ENCODE measurements around the gene RNF6. TPM values are rescaled to one million over a fixed set of nuclear protein-coding genes. Genes with fewer than 3 reads are reported as not detected.

RNF6 gene
- total RNA-seq, 4 donors from 2014 or later, result 17.0 to 24.4 (median 23.5) TPM

DNA sequence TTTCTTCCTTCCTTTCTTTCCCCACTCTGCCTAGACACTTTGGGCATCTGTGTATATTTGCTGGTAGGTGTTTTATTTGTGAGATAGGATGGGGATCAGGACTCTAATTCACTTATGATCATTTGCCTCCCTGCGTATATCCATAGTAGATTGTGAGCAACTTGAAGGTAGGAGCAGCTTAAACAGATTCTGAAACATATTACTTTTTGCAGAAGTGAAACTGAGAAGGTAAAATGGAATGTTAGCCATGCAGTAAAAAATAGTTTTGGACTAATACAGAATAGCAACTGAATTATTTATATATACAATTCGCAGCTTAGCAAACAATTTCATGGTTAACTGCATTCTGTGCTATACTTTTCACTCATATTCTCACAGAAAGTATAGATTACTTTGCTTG lies 38.7 kb downstream of the RNF6 start:
- no peaks in the 10 kb centered on the region for H3K36me3 ChIP-seq
- peaks cover 7 to 26% (median 18%) of the 10 kb centered on the region in 4 donors for H3K4me1 ChIP-seq
- TF ChIP-seq, protein P1, sequence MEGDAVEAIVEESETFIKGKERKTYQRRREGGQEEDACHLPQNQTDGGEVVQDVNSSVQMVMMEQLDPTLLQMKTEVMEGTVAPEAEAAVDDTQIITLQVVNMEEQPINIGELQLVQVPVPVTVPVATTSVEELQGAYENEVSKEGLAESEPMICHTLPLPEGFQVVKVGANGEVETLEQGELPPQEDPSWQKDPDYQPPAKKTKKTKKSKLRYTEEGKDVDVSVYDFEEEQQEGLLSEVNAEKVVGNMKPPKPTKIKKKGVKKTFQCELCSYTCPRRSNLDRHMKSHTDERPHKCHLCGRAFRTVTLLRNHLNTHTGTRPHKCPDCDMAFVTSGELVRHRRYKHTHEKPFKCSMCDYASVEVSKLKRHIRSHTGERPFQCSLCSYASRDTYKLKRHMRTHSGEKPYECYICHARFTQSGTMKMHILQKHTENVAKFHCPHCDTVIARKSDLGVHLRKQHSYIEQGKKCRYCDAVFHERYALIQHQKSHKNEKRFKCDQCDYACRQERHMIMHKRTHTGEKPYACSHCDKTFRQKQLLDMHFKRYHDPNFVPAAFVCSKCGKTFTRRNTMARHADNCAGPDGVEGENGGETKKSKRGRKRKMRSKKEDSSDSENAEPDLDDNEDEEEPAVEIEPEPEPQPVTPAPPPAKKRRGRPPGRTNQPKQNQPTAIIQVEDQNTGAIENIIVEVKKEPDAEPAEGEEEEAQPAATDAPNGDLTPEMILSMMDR (IDR thresholded peaks at IDR 0.05), result no peak
- TF ChIP-seq EP300 (IDR thresholded peaks at IDR 0.05) (no peak), POLR2A (IDR thresholded peaks at IDR 0.05; ENCODE audit: low read depth) (no peak), POLR2AphosphoS5 (IDR thresholded peaks at IDR 0.05) (no peak)
- no peak overlapping the region for H3K4me3 ChIP-seq
- no peaks in the 10 kb centered on the region for H3K27me3 ChIP-seq
- no peak for DNase-seq (ENCODE audit: extremely low spot score)
- intact Hi-C loops (cut with DNase I), result no loop called here
- 87% methylated on average over 2 of the region's 2 CpGs for whole genome bisulfite sequencing
- no peaks in the 10 kb centered on the region for H3K9me3 ChIP-seq
- H3K27ac ChIP-seq (replicated peaks in 1 of 4), result no peak overlapping the region

DNA sequence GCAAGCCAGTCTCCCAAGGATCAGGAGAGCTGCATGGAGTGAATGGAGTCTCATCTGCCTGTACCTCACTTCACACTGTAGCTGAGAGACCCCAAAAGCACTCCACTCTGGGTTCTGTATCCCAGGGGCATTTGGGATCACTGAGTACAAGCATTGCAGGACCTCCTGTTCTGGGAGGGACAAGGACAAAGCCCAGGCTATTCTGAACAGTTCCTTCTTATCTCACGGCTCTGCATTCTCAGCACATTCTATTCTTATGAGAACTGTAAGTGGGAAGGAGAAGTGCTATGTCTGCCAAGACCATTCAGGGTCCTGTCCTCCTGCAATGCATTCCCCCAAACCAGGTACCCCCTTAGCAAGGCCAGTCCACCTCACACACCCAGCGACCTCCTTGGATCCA lies 42.8 kb downstream of the RNF6 start:
- H3K27me3 ChIP-seq, result no peaks in the 10 kb centered on the region
- no peak for DNase-seq (ENCODE audit: extremely low spot score)
- no peaks in the 10 kb centered on the region for H3K4me1 ChIP-seq
- no peak for TF ChIP-seq POLR2AphosphoS5 (IDR thresholded peaks at IDR 0.05)
- TF ChIP-seq POLR2A (IDR thresholded peaks at IDR 0.05; ENCODE audit: low read depth), result no peak
- TF ChIP-seq, protein P1 (IDR thresholded peaks at IDR 0.05), result no peak
- TF ChIP-seq EP300 (IDR thresholded peaks at IDR 0.05), result no peak
- H3K27ac ChIP-seq (replicated peaks in 1 of 4), result no peak overlapping the region
- H3K36me3 ChIP-seq, result no peaks in the 10 kb centered on the region
- H3K4me3 ChIP-seq, result no peak overlapping the region
- intact Hi-C loops (cut with DNase I), result no loop called here
- H3K9me3 ChIP-seq, result no peaks in the 10 kb centered on the region
- 82% methylated on average over 2 of the region's 2 CpGs for WGBS

DNA sequence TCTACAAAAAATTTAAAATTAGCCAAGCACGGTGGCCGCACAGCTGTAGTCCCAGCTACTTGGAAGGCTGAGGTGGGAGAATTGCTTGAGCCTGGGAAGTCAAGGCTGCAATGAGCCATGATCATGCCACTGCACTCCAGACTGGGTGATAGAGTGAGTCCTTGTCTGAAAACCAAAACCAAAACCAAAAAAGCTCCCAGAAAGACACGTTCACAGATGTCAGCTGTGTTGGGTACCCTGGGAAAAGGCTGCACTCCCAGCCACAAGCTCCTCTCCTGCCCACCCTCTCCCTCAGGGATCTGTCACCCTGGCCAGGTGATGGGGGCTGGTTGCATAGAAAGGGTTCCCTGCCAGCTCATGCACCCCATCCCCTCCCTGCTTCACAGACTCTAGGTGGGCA lies 53.3 kb downstream of the RNF6 start:
- intact Hi-C loops (cut with DNase I), result no loop called here
- H3K27me3 ChIP-seq, result no peaks in the 10 kb centered on the region

DNA sequence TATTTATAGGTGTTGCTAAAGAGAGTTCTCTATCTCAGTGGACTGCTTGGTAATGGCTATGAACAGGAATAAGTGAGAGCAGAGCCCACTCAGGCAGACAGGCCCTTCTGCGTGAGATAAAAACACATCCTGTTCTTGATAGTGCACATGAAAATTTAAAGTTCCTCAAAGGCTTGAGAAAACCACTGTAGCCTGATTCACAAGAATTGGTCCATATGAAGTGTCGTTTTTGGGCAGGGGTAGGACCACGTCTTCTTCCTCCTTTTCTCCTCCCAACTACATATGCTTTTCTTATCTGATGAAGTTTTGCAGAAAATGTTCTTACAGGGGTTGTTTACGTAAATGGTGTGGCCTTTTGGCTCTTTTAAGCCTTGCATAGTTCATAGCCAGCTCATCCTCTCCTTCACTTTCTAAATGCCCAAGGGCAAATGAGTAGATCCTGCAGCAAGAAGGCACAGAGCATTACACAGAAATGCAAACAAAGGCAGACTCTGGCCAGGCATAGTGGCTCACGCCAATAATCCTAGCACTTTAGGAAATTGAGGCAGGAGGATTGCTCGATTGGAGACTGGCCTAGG lies 53.8 kb downstream of the RNF6 start:
- no peak for DNase-seq (ENCODE audit: extremely low spot score)
- H3K36me3 ChIP-seq, result no peaks in the 10 kb centered on the region
- intact Hi-C loops (cut with DNase I), result no loop called here
- H3K9me3 ChIP-seq, result no peaks in the 10 kb centered on the region
- no peaks in the 10 kb centered on the region for H3K27me3 ChIP-seq
- no peak overlapping the region for H3K4me3 ChIP-seq
- H3K4me1 ChIP-seq, result no peaks in the 10 kb centered on the region
- no peak overlapping the region for H3K27ac ChIP-seq (replicated peaks in 1 of 4)
- no peak for TF ChIP-seq POLR2A (IDR thresholded peaks at IDR 0.05; ENCODE audit: low read depth)
- TF ChIP-seq, protein P1 (IDR thresholded peaks at IDR 0.05), result no peak
- TF ChIP-seq POLR2AphosphoS5 (IDR thresholded peaks at IDR 0.05), result no peak
- no peak for TF ChIP-seq EP300 (IDR thresholded peaks at IDR 0.05)
- WGBS, result 74% methylated on average over 6 of the region's 6 CpGs

More for the DNA sequence above, 53.3 kb downstream of the RNF6 start:
- Histone ChIP-seq H3K27ac (replicated peaks in 1 of 4) (no peak overlapping the region), H3K4me1 (no peaks in the 10 kb centered on the region), H3K4me3 (no peak overlapping the region), H3K36me3 (no peaks in the 10 kb centered on the region), H3K9me3 (no peaks in the 10 kb centered on the region)
- DNase-seq (ENCODE audit: extremely low spot score), result no peak
- 81% methylated on average over 3 of the region's 3 CpGs for WGBS
- TF ChIP-seq, protein P1 (IDR thresholded peaks at IDR 0.05), result no peak
- TF ChIP-seq EP300 (IDR thresholded peaks at IDR 0.05) (no peak), POLR2AphosphoS5 (IDR thresholded peaks at IDR 0.05) (no peak), POLR2A (IDR thresholded peaks at IDR 0.05; ENCODE audit: low read depth) (no peak)

DNA sequence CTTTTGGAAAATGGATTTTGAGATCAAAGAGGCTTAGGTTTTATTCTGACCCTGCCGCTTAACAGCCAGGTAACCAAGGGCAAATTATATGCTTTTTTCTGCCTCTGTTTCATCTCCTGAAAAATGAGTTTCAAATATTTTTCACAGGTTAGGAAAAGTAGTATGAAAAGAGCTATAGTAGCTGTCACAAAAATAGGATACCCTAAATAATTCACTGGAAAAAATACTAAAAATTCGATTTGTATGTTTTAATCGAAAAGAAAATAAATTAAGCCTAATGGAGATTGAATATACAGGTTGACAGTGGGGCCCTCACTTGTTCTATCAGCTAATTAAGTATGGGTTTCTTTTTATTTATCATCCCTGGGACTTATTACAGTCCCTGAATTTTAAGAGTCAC lies 58.3 kb downstream of the RNF6 start:
- Histone ChIP-seq H3K36me3 (no peaks in the 10 kb centered on the region), H3K4me3 (no peak overlapping the region), H3K27ac (replicated peaks in 1 of 4) (no peak overlapping the region), H3K27me3 (no peaks in the 10 kb centered on the region), H3K9me3 (no peaks in the 10 kb centered on the region), H3K4me1 (no peaks in the 10 kb centered on the region)
- intact Hi-C loops (cut with DNase I), result no loop called here
- no peak for DNase-seq (ENCODE audit: extremely low spot score)
- no peak for TF ChIP-seq POLR2AphosphoS5 (IDR thresholded peaks at IDR 0.05)
- no peak for TF ChIP-seq POLR2A (IDR thresholded peaks at IDR 0.05; ENCODE audit: low read depth)
- no peak for TF ChIP-seq EP300 (IDR thresholded peaks at IDR 0.05)
- TF ChIP-seq, protein P1 (IDR thresholded peaks at IDR 0.05), result no peak
- 87% methylated on average over 3 of the region's 3 CpGs for WGBS

Data from esophagus muscularis mucosa (tissue), 4 donors.